Stimulated activated CD4-positive, alpha-beta T cell treated with anti-CD3 and anti-CD28 coated beads, Interleukin-12 subunit alpha, Interleukin-12 subunit beta, amount 100 ng/mL, for 48 hours (primary cell): Measurements from ENCODE around the gene AFF2.

Experiments used
- DNase-seq, 3 donors: peaks; one replicate each; pipeline ENCODE4 v3.0.0-alpha.2; 2020; ENCODE audit warnings: low read depth in 2 of 3, low spot score in 1 of 3

AFF2 gene

DNA sequence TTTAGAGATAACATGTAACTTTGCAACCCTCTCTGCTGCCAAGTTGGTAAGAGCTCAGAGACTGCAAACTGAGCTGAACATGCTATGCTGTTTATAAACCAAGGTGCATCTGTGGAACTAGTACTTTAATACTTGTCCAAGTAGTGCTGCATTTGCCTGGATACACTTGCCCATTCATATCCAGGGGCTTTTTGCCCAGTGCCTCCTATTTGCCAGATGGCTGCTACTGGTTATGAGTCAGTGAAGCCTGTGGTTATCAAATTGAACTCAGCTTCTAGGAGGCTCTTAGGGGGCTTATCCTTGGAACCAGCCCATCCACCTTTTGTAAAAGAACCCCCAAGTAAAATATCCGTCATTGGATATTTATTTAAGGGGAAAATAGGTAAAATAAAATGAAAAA lies 79.6 kb downstream of the AFF2 start:
- DNase-seq: no peak

DNA sequence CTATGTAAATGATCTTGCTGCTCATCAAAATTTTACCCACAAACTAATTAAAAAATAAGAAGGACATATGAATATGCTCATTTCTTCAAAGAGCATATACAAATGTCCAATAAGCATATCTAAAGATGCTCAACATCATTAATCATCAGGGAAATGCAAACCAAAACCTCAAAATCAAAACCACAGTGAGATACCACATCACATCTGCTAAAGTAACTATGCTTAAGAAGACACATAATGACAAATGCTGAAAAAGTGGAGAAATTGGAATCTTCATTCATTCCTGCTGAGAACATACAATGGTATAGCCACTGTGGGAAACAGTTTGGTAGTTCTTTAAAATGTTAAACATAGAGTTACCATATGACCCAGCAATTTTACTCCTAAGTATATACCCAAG lies 81.9 kb downstream of the AFF2 start:
- no peak for DNase-seq

DNA sequence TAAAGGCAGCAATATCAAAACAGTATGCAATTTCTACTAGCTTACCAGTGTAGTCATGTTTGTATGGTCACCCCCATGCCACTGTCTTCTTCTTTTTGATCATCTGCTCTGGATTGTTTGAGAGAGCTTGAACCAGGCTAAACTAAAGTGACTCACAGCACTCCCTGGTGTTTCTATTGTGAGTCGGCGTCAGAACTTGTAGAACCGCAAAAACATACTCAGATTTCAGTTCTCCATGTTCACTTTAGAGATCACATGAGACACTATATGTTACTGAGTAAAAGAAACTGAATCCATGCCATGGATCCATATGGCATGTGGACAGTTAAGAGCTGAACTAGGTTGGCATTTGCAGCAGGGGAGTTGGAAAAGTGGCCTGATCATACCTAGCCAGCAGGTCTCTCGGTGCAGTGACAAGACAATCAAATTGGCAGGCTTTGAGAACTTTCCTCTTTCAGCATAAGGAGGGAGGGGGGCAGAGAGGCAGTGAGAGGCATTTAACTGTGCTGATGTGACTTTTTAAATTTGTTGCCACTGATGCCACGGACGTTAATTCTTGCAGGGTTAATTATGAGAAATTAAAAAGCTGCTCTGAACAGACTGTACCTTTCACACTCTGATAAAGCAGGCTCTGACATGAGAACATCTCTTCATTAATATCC lies 88.4 kb downstream of the AFF2 start:
- no peak for DNase-seq

DNA sequence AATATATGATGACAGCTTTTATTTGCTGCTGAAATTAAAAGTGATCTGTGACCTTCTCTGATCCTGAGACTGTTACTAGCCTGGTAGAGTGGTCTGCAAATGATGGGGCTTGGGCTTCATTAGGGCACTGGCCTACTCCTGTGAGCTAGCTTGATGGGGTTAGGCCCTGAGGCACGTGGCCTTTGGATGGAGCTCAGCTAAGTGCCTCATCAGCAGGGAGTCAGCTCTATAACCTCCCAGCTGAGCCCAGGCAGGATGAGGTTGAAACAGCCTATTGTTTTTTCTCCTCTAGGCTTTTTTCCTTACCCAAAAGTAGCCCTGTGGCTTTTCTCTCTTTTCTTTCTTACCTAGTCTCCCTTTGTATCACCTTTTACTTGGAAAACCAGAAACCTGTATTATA lies 92.2 kb downstream of the AFF2 start:
- no peak for DNase-seq

DNA sequence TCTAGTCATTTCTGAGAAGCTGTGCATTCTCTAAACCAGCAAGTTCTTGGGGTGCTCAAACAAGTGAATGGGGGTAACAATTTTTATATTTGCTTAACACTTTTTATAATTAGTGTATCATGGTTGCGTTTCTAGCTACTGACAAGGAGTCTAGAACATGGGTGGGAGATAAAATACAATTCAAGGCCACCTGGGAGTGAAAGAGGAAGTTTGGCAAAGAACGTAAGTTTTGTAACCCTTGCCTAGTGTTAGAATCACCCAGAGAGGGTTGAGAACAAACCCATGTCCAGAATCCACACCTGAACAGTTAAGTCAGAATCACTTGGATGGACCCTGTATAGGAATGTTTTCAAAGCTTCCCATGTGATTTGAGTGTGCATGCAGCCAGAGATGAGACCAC lies 92.7 kb downstream of the AFF2 start:
- DNase-seq: no peak

DNA sequence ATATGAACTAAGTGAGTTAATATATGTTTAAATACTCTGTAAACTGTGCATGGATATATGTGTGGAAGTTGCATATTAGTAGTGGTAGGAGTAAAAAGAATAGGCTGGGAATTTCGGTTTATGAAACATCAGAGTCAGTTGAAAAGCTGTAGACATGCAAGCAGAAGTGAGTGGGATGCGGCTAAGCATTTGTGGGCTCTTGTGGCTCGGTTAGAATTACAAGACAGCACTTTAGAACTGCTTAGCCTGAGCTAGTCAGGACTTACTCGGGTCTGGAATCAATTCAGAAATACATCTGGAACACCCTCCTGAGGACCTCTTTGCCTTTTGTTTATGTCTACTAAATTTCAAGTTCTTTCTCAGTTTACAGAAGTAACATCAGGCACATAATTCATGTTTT lies 93.6 kb downstream of the AFF2 start:
- no peak for DNase-seq

DNA sequence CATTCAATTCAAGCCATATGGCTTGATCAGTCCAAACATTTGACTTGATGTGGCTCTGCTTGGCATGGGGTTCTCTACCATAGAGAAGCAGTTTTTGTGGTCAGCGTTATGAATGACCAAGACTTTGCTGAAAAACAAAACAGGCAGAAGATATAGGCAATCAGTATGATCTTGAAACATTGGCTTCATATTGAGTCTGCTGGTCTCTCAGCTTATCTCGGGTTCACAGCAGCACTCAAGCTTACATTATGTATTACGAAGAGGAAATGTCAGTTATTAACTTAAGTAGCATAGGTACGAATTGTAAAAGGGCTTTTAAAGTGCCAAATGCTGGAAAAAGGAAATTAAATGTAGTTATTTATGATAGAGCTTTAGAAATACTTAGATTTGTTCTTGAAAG lies 99.0 kb downstream of the AFF2 start:
- no peak for DNase-seq

DNA sequence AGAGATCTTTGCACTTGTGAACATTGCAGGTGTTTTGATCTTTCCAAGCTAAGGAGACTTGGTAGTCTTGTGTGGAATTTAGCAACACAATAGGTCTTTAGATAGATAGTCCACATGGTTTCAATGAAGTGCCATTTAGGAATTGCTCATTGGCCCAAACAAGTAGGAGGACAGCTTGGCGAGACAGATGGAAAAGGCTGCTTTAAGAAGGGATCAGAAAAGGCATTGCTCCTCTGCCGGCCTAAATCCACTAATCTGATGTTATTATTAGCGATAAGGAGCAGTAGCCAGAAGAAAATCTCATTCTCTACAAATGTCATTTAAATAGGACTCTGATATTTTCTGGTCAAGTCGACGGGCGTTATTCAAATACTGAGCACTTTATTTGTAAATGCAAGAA lies 99.7 kb downstream of the AFF2 start:
- DNase-seq: no peak

DNA sequence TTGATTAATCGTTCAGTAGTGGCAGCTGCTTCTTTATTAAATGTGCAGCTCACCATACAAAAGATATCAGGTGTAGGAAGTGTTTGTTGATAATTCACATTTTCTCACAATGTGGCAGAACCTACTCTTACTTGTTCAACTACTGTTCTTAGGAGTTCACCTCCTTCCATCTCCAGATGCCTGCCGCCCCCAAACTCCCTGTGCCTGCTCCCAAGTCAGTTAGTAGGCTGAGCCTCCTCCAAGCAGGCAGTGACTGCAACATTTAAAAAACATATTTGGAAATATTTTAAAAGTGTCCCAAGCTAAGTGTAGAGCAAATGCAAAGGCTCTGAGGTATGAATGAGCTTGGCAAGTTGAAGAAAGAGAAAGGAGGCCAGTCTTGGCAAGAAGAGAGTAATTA lies 100.2 kb downstream of the AFF2 start:
- DNase-seq: no peak

DNA sequence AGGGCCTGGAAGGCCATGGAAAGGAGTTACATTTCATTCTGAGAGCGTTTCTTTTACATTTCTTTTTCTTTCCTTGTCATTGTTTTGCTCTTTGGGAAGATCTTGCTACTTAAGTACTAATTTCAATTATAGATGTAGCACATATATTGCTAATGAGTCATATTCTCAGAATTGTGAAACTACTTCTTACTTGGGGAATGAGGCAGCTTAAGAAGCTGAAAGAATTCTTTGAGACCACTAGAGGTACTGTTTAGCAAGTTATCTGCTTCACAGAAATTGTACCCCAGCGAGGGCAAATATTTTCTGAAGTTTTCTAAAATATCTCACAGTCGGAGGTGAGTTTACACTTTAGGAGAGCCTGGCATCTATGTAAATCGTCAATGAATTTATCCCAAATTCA lies 100.6 kb downstream of the AFF2 start:
- no peak for DNase-seq

DNA sequence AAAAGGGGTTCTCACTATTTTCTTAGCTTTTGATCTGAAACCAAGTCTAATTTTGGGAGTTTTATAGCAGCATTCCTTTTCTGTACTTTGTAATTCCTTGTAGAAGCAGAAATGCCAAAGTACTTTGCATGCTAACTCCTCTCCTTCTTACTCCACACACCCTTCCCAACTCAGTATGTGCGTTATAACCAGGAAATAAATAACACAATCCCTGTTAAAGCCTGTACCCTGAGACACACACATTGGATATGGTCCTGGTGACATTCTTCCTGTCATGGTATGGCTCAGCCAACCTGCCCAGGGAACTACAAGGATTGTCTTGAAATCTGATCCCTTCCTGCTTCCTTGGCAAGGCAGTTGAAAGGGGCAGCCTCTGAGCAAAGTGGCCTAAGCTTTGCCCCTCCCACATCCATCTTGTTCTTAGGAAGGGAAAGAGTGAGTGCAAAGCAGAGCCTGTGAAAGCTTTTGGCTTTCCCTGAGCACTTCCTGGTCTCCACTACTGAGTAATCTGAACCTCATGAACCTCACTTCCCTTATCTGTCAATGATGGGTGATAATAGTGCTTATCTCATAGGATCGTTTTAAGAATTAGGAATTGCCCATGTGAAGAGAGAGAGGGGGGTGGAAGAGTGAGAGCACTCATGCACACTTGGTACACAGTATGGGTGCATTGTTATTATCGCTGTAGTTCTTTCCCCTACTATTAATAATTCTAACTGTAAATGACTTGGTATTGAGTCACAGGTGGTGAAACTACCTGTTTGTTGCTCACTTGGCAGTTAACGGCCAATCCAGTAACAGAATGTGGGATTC lies 109.3 kb downstream of the AFF2 start:
- DNase-seq: peak in 1 of 3 donors; percentile 1

DNA sequence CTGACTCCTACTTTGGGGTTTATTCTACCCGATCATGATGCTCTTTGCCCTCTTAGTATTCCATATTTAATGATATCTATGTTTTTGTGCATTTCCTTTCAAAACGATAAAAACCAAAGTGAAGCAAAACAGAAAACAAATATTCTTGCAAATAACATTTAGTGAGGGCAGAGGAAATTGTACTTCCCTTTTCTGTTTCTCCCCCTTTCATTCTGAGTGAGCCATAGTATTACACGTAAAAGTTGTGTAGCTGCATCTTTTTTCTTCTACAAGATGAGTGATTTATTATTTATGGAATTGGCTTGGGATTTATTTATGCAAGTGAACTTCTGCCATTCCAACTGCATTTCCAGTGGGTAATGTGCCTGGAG lies 109.9 kb downstream of the AFF2 start:
- no peak for DNase-seq

DNA sequence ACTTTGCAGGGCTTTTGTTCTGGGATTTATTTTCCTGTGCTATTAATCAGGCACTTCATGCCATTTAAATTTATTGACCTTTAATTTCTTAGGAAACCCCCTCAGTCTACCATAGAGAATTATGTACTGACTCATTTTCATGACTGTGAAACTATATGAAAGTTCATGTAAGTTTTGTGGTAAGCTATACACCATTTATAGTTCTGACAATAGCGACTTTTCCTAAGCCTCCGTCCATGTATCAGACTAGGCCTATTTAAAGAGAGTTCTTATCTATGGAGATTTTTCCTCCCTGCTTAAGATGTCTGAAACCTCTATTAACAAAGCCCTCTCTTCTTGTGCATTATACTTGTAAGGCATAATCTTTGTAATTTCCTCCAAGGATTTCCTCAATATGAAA lies 111.6 kb downstream of the AFF2 start:
- DNase-seq: no peak

DNA sequence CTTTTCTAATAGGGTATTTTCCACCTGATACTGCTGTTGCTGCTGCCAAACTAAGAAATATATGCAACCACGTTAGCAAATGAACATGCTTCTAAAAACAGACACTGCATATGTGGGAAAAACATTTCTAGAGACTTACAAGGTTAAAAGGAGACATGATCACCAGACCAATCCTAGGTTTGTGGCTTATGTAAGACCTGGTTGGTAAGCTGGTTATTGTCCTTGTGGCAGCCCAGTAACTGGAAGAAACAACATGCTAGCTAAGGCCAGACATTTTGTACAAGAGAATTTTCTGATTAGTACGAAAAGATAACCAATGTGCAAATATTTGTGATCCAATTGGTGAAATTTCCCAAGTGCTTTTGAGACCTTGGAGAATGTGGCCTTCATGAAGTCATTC lies 112.0 kb downstream of the AFF2 start:
- no peak for DNase-seq

DNA sequence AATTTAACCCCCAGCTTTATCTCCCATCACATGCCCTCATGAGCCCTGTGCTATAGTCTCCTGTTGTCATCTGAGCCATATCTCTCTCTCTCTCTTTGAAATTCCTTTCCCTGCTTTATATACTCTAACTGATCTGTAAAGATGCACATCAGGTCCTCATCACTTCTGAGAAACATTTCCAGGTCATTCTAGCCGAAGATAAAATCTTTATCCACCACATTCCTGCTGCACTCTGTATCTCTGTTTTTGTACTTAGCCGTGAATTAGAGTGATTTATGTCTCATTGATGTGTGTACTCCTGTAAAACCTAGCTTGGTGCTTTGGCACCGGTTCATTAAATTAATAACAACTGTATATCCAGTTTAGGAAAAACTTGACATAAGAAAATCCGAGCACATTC lies 113.2 kb downstream of the AFF2 start:
- DNase-seq: no peak

DNA sequence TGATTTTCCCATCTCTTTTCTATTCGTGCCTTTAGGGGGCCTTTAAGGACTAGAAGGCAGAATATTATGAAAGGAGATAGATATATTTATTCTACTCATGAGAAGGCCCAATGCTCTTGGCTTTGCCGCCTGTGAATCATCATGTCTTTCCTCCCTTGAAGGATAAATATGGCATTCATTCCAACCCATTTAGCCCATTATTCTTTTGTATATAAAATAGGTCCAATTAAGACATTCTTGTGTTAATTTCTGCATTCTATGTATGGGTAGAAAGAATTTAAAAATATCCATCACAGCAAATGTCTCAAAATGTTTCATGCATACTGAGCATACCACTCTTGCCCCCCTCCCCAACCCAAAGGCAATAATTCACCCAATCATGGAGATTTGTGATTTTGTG lies 115.1 kb downstream of the AFF2 start:
- DNase-seq: no peak

DNA sequence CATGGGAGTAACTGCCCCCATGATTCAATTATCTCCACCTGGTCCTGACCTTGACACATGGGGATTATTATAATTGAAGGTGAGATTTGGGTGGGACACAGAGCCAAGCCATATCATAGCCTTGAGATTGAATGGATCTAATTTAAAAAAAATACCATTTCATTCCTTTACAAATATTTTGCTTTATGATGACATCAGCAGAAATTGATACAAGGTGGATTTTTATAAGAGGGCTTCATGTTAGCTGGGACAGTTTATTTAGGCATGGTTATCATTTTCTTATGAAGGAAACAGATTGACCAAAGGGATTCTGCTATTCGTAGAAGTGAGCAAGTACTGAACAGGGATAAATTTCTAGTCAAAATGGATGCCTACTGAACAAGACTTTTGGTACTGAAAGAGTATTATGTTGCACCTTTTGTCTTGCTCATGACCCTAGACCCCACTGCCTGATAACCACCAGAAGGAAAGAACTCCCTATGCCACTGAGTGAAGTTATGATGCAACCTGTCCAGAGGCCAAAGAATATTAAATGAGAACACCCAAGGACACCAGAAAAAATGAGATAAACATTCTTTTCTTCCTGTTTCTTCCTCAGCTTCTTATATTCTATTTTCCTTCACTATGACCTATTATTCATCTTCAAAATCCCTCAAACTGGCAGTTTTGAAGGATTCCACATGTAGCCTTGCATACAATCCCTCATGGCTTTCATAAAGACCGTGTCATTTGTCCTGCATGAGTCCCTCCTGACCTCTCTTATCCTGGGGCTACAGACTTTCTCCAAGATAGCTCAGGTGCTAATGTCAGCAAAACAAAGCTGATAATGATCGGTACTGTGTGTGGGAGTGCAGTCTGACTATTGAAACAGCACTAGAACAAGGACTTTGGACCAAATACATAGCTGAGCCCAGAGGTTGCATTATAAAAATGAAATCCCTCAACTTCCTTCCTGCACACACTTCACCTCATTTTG lies 118.3 kb downstream of the AFF2 start:
- no peak for DNase-seq

DNA sequence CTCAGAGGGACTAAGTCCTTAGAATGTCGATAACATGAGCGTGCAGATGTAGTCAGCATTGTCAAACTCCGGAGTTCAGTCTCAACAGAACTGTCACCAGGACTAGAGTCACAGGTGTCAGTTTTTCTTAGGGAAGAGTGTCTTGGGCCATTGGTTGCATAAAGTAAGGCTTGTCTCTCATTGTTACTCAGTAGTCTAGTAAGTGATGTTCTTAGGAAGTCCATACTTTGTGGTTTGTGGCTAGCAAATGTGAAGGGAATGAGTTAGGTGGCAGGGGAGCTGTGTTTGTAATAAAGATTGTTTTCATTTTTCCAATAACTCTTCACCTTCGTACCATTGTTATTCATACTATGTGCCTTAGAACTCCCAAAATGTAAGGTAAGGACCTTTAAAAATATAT lies 119.6 kb downstream of the AFF2 start:
- no peak for DNase-seq

DNA sequence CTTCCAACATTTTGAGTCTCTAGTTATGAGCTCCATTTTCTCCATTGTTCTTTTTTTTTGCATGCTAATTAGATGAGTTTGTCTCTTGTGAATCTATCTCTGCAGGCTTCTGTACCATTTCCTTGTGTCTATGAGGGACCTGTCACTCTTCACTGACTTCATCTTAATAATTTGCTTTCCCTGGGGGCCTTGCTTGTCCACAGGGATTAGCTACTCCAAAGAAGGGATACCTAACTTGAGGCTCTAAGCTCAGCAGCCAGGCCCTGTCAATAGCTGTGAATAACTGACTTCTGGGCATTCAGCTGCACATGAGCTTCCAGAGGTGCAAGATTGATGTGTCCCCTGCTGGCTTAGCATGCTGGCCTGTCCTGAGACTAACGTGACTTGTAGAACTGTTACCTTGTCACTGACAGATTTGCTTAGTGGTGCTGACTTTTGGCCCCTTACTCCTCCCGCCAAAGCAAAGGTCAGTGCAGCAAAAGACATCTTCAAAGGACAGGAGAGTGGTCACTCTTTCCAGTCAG lies 124.6 kb downstream of the AFF2 start:
- DNase-seq: no peak

DNA sequence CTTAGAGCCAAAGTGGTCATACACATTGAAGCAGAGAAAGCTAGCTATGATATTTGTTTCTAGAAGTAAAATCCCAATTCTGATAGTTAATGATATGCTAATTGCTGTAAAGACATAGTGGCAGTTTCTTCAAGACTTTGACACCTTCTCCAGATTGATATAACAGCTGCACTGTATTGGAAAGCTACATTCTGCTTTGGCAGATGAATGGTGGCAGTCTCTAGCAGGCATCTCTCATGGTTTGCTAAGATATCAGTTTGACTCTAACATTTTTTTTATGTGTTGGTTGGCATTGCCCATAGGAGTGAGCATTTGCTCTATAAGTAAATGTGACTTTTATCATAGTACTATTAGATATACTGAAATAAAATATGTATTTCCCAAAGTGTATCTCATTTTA lies 128.2 kb downstream of the AFF2 start:
- DNase-seq: no peak

DNA sequence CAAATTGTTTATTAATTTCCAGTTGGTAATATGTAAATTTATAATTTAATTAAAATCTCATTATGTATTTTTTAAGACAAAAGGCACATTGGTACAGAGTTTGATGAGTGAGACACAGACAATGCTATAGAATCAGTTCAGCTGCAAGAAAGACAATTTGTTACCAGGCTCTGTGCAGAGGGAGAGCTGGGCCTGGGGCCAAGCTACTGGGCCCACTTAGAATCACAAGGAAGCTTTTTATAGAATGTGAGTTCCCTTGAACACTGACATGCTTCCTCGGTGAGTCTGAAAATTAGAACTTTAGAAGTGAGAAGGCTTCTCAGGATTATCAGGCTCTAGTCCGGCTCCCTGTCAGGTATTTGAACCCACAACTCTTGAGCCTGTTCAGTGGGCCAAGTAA lies 129.0 kb downstream of the AFF2 start:
- no peak for DNase-seq

DNA sequence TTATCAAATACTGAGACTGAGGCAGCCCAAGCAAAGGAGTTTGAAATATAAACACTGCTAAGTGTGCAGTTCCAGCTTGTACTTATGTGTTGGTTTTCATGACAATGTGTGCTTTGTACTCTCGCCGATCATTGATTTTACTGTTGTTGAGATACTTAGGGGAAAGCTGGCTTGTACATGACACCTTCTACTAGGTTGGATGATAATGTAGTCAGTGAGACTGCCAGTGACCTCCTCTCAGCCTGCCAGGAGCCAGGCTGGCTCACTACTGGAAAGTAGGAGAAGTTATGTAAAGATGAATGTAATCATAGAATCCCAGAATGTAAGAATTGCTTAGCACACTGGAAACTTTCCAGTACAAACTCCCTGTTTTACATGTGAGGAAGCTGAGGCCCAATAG lies 132.0 kb downstream of the AFF2 start:
- no peak for DNase-seq
